ENCODE measurements around the gene ASF1B. TPM values are rescaled to one million over a fixed set of nuclear protein-coding genes. Genes with fewer than 3 reads are reported as not detected.

ASF1B gene
- total RNA-seq, 1 experiment from 2014 or later: 67.4 TPM

DNA sequence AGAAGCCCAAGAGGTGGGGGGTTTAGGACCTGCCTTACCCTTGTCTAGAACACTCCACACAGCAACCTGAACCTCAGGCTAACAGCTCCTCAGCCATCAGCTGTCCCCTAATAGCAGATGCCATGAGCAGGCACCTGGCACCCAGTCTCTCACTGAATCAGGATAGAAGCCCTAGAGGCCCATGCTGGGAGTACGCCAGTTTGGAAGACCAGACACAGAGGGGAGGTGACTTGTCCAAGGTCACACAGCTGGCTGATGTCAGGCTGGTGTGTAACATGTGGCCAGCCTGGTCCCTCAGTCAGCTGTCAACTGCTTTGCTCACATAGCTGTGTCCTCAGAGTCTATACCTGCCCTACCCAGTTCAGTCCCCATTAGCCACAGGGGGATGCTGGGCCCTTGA, 33.1 kb downstream of the ASF1B start:
- Histone ChIP-seq H3K27ac (no peak overlapping the region), H4K20me1 (ENCODE audit: insufficient read depth) (no peaks in the 10 kb centered on the region), H3K4me3 (no peak overlapping the region), H3K36me3 (ENCODE audit: low read depth) (no peaks in the 10 kb centered on the region), H3K27me3 (ENCODE audit: insufficient read depth, low read depth) (no peaks in the 10 kb centered on the region), H3K9me3 (ENCODE audit: insufficient read depth, low read depth) (no peaks in the 10 kb centered on the region), H3K9me2 (ENCODE audit: insufficient read depth) (no peaks in the 10 kb centered on the region), H3F3A (ENCODE audit: insufficient read depth, low read depth) (peaks cover 39% of the 10 kb centered on the region; the same call in 1 of the 2 replicates), H3K4me2 (no peak overlapping the region), H3K79me2 (ENCODE audit: low read depth) (no peaks in the 10 kb centered on the region), H3K4me1 (replicated peaks; ENCODE audit: insufficient read depth) (peaks cover 14% of the 10 kb centered on the region), H2AFZ (no peak overlapping the region)
- no peak for TF ChIP-seq EZH2 (IDR thresholded peaks at IDR 0.05; ENCODE audit: low read depth)
- TF ChIP-seq, protein P1, sequence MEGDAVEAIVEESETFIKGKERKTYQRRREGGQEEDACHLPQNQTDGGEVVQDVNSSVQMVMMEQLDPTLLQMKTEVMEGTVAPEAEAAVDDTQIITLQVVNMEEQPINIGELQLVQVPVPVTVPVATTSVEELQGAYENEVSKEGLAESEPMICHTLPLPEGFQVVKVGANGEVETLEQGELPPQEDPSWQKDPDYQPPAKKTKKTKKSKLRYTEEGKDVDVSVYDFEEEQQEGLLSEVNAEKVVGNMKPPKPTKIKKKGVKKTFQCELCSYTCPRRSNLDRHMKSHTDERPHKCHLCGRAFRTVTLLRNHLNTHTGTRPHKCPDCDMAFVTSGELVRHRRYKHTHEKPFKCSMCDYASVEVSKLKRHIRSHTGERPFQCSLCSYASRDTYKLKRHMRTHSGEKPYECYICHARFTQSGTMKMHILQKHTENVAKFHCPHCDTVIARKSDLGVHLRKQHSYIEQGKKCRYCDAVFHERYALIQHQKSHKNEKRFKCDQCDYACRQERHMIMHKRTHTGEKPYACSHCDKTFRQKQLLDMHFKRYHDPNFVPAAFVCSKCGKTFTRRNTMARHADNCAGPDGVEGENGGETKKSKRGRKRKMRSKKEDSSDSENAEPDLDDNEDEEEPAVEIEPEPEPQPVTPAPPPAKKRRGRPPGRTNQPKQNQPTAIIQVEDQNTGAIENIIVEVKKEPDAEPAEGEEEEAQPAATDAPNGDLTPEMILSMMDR (conservative IDR thresholded peaks at IDR 0.05): no peak
- no peak for DNase-seq
- intact Hi-C loops (cut with micrococcal nuclease; ENCODE audit: unreplicated experiment): no loop called here
- no TSS peak for BruUV-seq (replicated peaks)
- POLR2A ChIA-PET (ENCODE audit: unreplicated experiment): no interaction called here
- CTCF ChIA-PET: no interaction called here

DNA sequence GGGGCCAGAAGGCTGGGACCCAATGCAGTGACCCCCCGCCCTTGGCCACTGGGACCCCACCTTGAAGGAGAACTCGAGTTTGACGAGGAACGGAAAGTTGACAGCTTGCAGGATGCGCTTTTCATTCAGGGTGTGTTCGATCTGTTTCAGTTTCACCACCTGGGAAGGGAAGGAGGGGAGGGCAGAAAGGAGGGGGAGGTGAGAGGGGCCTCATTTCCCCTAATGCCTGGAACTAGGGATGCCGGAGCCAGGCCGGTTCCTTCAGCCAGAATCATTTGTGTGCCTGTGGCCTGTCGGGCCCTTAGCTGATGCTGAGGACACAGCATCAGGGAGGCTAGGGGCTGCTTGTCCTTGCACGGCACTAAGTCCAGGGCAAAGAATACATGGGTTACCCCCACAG, 33.6 kb downstream of the ASF1B start:
- H3K9me2 ChIP-seq (ENCODE audit: insufficient read depth): no peaks in the 10 kb centered on the region
- TF ChIP-seq, protein P1 (conservative IDR thresholded peaks at IDR 0.05): no peak
- TF ChIP-seq EZH2 (IDR thresholded peaks at IDR 0.05; ENCODE audit: low read depth): no peak
- no peaks in the 10 kb centered on the region for H3K9me3 ChIP-seq (ENCODE audit: insufficient read depth, low read depth)
- intact Hi-C loops (cut with micrococcal nuclease; ENCODE audit: unreplicated experiment): no loop called here
- peaks cover 14% of the 10 kb centered on the region for H3K4me1 ChIP-seq (replicated peaks; ENCODE audit: insufficient read depth)
- BruUV-seq (replicated peaks): no TSS peak
- H4K20me1 ChIP-seq (ENCODE audit: insufficient read depth): no peaks in the 10 kb centered on the region
- peaks cover 39% of the 10 kb centered on the region; the same call in 1 of the 2 replicates for H3F3A ChIP-seq (ENCODE audit: insufficient read depth, low read depth)
- no peaks in the 10 kb centered on the region for H3K79me2 ChIP-seq (ENCODE audit: low read depth)
- H3K27me3 ChIP-seq (ENCODE audit: insufficient read depth, low read depth): no peaks in the 10 kb centered on the region
- no peak overlapping the region for H3K4me3 ChIP-seq
- H3K36me3 ChIP-seq (ENCODE audit: low read depth): peaks cover 4% of the 10 kb centered on the region; the same call in 1 of the 2 replicates
- peak overlapping the region; percentile 20; the same call in 1 of the 2 replicates for H3K27ac ChIP-seq
- H2AFZ ChIP-seq: no peak overlapping the region
- DNase-seq: no peak
- ChIA-PET CTCF (no interaction called here), POLR2A (ENCODE audit: unreplicated experiment) (no interaction called here)
- H3K4me2 ChIP-seq: no peak overlapping the region

DNA sequence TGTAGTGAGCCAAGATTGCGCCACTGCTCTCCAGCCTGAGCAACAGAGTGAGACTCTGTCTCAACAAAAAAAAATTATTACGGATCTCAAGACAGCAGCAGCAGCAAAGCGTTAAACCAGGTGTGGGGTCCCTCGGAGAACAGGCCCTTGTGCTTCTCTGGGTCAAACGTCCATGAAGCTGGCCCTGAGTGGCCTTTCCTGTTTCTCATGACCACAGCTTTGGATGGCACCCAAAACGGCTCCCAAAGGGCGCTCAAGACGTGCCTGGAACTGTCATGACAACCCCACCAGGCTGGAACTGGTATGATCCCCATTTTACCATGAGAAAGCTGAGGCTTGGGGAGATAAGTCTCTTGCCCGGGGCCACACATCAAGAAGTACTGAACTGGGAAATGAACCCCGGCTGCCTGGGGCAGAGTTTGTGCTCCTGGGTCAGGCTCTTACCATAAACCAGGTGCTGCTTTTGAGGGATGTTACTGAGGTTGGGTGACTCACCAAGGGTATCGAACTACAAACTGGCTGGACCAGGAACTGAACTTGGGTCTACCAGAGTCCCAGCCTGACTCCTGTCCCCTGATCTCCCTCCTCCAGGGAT, 34.2 kb downstream of the ASF1B start:
- Histone ChIP-seq H3K27ac (peak overlapping the region; percentile 20; the same call in 1 of the 2 replicates), H3K4me1 (replicated peaks; ENCODE audit: insufficient read depth) (peaks cover 14% of the 10 kb centered on the region), H4K20me1 (ENCODE audit: insufficient read depth) (no peaks in the 10 kb centered on the region), H3K79me2 (ENCODE audit: low read depth) (no peaks in the 10 kb centered on the region), H3K27me3 (ENCODE audit: insufficient read depth, low read depth) (no peaks in the 10 kb centered on the region), H3F3A (ENCODE audit: insufficient read depth, low read depth) (peaks cover 39% of the 10 kb centered on the region; the same call in 1 of the 2 replicates), H3K4me3 (no peak overlapping the region), H3K36me3 (ENCODE audit: low read depth) (peaks cover 4% of the 10 kb centered on the region; the same call in 1 of the 2 replicates), H3K4me2 (peak overlapping the region; percentile 32), H3K9me2 (ENCODE audit: insufficient read depth) (no peaks in the 10 kb centered on the region), H3K9me3 (ENCODE audit: insufficient read depth, low read depth) (no peaks in the 10 kb centered on the region), H2AFZ (no peak overlapping the region)
- no TSS peak for BruUV-seq (replicated peaks)
- peak; percentile 51 to 87 for DNase-seq
- intact Hi-C loops (cut with micrococcal nuclease; ENCODE audit: unreplicated experiment): no loop called here
- ChIA-PET CTCF (interaction anchor here (0.6 kb wide), 1 partner anchor 13 kb away, joined by 3 read pairs; no protein-coding TSS in a partner anchor), POLR2A (ENCODE audit: unreplicated experiment) (no interaction called here)
- no peak for TF ChIP-seq EZH2 (IDR thresholded peaks at IDR 0.05; ENCODE audit: low read depth)
- TF ChIP-seq, protein P1 (conservative IDR thresholded peaks at IDR 0.05): no peak
